ENCODE measurements around the gene TICRR.
"Not testable (repeated sequence)": the region's sequence is repeated elsewhere in the genome, so short reads cannot be mapped to it uniquely, and the experiment has no call there.

TICRR gene

GRCh38 chr15:89566181-89566580, 9.1 kb upstream of the TICRR start:
- DNase-seq (ENCODE audit: low spot score) = no peak

- no peak for DNase-seq (ENCODE audit: low spot score)
These were observed 8.5 kb upstream of the TICRR start for GRCh38 chr15:89566621-89567294.

- no peak for DNase-seq (ENCODE audit: low spot score)
These were observed 6.1 kb upstream of the TICRR start for GRCh38 chr15:89569090-89569745.

DNA sequence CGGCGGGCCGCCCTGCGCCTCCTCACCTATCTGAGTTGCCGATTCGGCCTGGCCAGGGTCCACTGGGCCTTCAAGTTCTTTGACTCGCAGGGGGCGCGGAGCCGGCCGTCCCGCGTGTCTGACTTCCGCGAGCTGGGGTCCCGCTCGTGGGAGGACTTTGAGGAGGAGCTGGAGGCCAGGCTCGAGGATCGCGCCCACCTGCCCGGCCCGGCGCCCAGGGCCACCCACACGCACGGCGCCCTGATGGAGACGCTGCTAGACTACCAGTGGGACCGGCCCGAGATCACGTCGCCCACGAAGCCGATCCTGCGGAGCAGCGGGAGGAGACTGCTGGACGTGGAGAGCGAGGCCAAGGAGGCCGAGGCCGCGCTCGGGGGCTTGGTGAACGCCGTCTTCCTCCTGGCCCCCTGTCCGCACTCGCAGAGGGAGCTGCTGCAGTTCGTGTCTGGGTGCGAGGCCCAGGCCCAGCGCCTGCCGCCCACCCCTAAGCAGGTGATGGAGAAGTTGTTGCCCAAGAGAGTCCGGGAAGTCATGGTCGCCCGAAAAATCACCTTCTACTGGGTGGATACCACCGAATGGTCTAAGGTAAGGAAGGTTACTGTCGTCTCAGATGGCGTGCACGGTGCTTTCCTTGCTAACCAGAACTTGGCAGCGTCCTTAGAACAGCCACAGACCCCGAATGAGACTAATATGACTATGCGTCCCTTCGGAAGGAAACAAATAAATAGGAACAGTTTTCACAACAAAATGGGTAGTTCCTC, 567 bp downstream of the TICRR start:
- DNase-seq (ENCODE audit: low spot score) = no peak

DNA sequence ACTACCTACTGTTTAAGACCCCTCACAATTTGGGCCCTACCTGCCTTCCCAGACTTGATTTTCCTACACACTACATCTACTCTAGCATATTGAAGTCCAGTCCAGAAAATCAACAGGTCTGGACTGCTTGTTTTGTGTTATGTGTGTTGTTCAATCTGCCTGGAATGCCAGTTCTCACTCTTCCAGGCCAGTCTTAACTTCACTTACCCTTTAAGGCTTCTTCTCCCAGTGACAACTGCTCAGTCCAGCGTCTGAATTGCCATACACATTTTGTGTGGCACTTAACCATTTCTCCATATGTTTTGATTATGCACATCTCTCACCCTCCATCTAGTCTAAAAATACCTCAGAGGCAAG, 1.1 kb downstream of the TICRR start:
- no peak for DNase-seq (ENCODE audit: low spot score)

- no peak for DNase-seq (ENCODE audit: low spot score)
These were observed 2.5 kb downstream of the TICRR start for GRCh38 chr15:89577776-89578115.

DNA sequence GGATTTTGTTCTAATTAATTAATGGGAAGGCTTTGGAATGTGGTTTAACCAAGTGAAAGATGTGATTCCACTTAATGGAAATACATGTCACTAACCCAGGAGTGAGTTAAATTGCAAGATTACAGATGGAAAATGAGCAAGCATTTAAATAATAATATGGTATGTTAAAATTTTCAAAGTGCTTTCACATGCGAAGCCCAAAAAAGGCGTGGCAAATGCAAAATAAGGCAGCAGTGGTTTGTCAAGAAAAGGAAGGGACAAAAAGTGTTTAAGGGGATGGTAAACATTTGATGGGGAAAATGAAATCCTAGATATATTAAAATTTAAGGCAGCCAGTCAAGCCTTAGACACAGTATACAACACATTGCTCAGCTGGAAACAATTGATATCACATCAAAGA, 2.9 kb downstream of the TICRR start:
- DNase-seq (ENCODE audit: low spot score) = no peak

DNA sequence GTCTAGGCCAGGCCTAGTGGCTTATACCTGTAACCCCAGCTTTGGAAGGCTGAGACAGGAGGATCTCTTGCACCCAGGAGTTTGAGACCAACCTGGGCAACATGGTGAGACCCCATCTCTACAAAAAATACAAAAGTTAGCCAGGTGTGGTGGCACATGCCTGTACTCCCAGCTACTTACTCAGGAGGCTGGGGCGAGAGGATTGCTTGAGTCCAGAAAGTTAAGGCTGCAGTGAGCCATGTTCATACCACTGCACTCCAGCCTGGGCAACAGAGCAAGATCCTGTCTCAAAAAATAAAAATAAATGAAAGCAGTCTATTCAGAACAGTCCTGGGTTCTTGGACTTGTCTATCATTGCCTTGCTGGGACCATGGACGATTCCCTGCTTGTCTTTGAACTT, 5.5 kb downstream of the TICRR start:
- DNase-seq (ENCODE audit: low spot score) = not testable (repeated sequence)

DNA sequence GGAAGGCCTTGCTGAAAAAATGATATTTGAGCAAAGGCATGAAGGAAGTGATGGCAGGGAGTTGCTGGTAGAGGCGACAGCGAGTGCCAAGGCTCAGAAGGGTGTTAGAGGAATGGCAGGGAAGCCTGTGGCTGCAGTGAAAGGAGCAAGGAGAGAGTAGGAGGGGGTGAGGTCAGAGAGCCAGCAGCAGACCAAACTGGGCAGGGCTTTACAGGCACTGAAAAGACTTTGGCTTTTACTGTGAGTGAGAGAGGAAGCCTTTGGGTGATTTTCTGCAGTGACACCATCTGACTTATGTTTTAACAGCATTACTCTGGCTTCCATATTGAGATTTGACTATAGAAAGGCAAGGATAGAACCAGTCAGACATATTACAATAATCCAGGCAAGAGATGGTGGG, 11.4 kb downstream of the TICRR start:
- DNase-seq (ENCODE audit: low spot score) = no peak

DNA sequence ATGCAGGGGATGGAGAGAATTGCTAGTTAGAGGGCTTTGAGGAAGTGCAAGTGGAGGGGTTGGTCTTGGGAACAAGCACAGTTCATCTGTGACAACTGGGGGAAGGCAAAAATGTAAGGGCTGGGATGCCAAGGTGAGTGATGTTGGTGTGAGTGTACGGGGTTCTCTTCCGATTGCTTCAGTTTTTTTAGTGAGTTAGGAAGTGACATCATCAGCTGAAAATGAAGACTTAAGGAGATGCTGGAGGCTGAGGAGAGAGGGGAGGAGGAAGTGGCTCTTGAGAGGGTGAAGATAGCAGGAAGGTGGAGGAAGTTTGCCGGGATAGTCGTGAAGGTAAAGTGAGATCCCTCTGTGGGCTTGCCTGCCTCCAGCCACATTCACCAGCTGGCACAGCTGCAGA, 12.7 kb downstream of the TICRR start:
- no peak for DNase-seq (ENCODE audit: low spot score)

GRCh38 chr15:89591834-89592233, 16.6 kb downstream of the TICRR start:
- DNase-seq (ENCODE audit: low spot score) = no peak

- no peak for DNase-seq (ENCODE audit: low spot score)
These were observed 17.7 kb downstream of the TICRR start for GRCh38 chr15:89593018-89593417.

- no peak for DNase-seq (ENCODE audit: low spot score)
These were observed 23.8 kb downstream of the TICRR start for GRCh38 chr15:89599021-89599420.

GRCh38 chr15:89611317-89611716, 36.0 kb downstream of the TICRR start:
- no peak for DNase-seq (ENCODE audit: low spot score)

GRCh38 chr15:89613031-89613430, 37.8 kb downstream of the TICRR start:
- DNase-seq (ENCODE audit: low spot score) = no peak

- no peak for DNase-seq (ENCODE audit: low spot score)
These were observed 38.9 kb downstream of the TICRR start for GRCh38 chr15:89614164-89614563.

DNA sequence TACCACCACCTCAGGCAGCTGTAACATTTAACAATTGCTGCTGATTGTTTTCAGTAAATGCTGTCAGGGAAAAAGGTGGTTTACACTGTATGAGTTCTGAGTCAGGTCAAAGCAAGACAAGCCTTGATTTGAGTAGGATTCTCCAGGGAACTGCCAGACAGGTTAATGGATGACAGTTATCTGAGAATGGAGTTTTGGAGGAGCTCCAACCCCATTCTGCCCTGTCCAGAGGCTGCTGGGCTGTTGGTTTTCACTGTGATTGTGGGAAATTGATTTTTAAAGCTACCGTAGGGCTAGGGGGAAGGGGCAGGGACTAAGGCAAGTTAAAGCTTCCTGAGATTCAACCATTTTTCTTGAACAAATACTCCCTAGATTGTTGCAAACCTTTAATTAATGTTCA, 39.9 kb downstream of the TICRR start:
- no peak for DNase-seq (ENCODE audit: low spot score)

- no peak for DNase-seq (ENCODE audit: low spot score)
These were observed 41.0 kb downstream of the TICRR start for GRCh38 chr15:89616228-89616627.

DNA sequence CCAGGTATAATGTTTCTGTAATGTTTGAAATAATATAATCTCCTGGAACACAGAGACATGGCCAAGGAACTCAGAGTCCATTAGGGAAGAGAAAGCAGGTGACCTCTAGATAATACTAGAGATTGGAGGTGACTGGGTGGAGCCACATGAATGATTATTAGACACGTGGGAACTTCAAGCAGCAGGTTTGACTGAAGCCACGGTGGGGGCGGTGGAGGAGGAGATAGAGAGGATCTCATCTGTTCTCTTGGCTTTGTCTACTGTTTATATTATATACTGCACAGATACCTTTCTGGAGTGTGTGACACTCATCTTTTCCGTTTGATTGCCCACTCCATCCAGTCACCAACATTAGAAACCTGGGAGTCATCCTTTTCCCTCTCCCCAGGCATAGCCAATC, 46.3 kb downstream of the TICRR start:
- no peak for DNase-seq (ENCODE audit: low spot score)

GRCh38 chr15:89623165-89623564, 47.9 kb downstream of the TICRR start:
- no peak for DNase-seq (ENCODE audit: low spot score)

DNA sequence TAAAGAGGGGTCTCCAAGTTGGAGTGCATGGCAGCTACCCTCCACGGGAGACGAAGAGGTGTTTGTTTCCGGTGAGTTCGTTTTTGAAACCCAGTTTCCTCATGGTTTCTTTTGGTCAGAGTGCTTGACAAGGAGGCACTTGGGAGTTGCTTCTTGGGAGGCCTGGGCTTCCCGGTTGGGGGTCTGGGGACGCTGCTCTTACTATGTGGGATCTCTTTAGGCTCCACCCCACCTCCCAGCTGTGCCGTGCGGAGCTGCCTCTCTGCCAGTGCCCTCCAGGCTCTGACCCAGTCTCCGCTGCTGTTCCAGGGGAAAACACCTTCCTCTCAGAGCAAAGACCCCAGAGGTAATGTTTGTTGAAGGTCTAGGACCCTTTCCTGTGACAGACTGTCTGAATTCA, 50.4 kb downstream of the TICRR start:
- DNase-seq (ENCODE audit: low spot score) = no peak

DNA sequence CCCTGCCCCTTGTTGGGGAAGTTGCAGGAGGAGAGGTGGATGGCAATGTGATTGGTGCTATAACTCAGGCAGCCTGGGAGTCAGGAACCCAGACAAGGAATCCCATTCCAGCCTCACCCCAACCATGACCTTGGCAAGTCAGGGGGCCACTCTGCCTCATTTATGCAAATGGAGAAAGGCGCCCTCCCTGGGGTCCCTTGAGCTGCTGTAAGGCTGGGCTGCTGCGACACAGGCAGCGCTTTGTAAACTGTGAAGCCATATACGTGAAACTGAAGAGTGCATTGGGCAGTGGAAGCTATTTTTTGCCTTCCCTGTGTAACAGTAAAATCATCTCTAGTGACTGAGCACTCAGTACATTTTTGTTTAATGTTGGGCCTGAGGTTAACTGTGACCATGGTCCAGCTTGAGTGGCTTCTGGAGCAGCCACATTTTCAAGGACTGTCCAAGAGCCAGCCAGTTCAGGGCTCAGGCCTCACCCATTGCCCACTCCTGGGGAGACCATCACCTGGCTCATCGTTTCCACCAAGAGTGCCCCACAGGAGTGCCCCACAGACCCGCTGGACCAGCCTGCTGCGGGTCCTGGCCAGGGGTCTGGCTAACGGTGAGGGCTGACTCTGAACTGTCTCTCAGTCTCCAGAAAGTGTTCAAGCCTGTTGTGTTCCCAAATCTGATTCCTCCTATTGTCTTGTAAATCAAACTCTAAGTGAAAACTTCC, 52.1 kb downstream of the TICRR start:
- DNase-seq (ENCODE audit: low spot score) = no peak

DNA sequence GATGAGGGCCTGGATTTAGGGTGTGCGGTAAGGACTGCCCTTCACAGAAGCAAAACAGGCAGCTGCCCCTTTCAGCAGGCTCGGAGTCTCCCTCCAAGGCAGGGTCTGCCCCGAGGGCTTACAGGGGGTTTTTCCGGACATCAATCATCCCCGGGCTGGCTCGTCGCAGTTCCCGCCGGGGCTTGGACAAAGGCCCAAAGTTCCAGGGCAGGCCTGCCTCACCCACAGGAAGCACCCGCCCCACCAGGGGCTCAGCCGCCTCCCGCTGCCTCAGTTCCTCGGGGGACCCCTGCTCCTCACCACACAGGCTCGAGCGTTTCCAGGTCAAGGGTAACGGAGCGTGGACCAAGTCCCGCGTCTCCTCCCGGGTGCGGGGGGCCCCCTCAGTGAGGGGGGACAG, 53.0 kb downstream of the TICRR start:
- DNase-seq (ENCODE audit: low spot score) = no peak

Data from left forelimb (tissue), 1 donor.